Measurements from ENCODE around the gene RXRB.

DNA sequence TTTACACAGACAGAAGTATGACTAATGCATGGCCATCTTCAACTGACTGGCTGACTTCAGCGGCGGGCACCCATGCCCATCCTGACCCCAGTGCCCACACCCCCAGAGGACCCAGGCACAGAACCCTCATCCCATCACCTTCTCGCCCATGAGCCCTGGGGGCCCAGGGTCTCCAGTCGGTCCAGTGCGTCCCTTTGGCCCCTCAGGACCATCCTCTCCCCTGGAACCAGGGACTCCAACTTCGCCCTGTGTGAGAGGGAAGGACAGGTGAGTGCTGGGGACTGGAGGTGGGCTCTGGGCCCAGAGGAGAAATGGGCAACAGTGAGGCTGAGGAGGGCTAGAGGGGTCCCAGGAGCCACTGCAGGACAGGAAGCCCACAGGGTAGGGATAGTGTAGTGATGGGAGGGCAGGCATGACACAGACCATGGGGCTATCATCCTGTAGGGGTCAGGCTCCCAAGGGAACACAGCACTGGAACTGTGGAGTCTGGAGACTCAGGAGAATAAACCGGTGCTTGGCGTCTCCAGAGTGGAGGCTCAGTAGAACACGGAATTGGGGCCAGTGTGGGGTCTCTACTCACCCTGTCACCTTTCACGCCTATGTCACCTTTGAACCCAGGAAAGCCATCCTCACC is 24.9 kb downstream of the RXRB start:
- TF ChIP-seq, protein P1, sequence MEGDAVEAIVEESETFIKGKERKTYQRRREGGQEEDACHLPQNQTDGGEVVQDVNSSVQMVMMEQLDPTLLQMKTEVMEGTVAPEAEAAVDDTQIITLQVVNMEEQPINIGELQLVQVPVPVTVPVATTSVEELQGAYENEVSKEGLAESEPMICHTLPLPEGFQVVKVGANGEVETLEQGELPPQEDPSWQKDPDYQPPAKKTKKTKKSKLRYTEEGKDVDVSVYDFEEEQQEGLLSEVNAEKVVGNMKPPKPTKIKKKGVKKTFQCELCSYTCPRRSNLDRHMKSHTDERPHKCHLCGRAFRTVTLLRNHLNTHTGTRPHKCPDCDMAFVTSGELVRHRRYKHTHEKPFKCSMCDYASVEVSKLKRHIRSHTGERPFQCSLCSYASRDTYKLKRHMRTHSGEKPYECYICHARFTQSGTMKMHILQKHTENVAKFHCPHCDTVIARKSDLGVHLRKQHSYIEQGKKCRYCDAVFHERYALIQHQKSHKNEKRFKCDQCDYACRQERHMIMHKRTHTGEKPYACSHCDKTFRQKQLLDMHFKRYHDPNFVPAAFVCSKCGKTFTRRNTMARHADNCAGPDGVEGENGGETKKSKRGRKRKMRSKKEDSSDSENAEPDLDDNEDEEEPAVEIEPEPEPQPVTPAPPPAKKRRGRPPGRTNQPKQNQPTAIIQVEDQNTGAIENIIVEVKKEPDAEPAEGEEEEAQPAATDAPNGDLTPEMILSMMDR (IDR thresholded peaks at IDR 0.05; ENCODE audit: extremely low read depth in 1 of 2, insufficient read depth in 1 of 2, low read depth in 1 of 2, low read length in 2 of 2): no peak
- TF ChIP-seq JUN (IDR thresholded peaks at IDR 0.05; ENCODE audit: borderline replicate concordance, insufficient read depth, insufficient read length, low read depth) (no peak), POLR2AphosphoS5 (IDR thresholded peaks at IDR 0.05; ENCODE audit: insufficient read depth, low read depth, low read length) (no peak), POLR2A (IDR thresholded peaks at IDR 0.05; ENCODE audit: low read depth, low read length) (no peak), GATA2 (IDR thresholded peaks at IDR 0.05; ENCODE audit: insufficient read depth, insufficient read length, low read depth, low read length) (no peak), MYC (IDR thresholded peaks at IDR 0.05; ENCODE audit: low read depth, low read length) (no peak)
- TF ChIP-seq, protein P2, sequence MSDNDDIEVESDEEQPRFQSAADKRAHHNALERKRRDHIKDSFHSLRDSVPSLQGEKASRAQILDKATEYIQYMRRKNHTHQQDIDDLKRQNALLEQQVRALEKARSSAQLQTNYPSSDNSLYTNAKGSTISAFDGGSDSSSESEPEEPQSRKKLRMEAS (IDR thresholded peaks at IDR 0.05; ENCODE audit: insufficient read depth, insufficient read length): no peak
